Upper lobe of left lung (tissue), 4 donors: ENCODE measurements around the gene RGS7BP.

Experiments
- CTCF ChIP-seq, 6 experiments: fragments of 450-650 bp in 4 of 6; fragments of 200-600 bp in 2 of 6; sonication (generic) in 2 of 6; IDR thresholded peaks; one replicate each; pipeline ENCODE4 v1.5.1; 2016 to 2019; ENCODE audit warnings: antibody characterized with exemption in 6 of 6
- EP300 ChIP-seq, 4 donors: sonication (generic); formaldehyde crosslinking; IDR thresholded peaks; one replicate each; pipeline ENCODE4 v1.5.1; 2017; ENCODE audit warnings: antibody characterized with exemption in 4 of 4, control low read depth in 2 of 4
- POLR2A ChIP-seq, 4 donors: fragments of 450-650 bp; IDR thresholded peaks; one replicate each; pipeline ENCODE4 v1.5.1; 2016 to 2017; ENCODE audit warnings: antibody characterized with exemption in 4 of 4, mild to moderate bottlenecking in 2 of 4
- POLR2AphosphoS5 ChIP-seq, 2 donors: sonication (generic); formaldehyde crosslinking; IDR thresholded peaks; one replicate each; pipeline ENCODE4 v1.5.1; 2017; ENCODE audit warnings: antibody characterized with exemption in 2 of 2

DNA sequence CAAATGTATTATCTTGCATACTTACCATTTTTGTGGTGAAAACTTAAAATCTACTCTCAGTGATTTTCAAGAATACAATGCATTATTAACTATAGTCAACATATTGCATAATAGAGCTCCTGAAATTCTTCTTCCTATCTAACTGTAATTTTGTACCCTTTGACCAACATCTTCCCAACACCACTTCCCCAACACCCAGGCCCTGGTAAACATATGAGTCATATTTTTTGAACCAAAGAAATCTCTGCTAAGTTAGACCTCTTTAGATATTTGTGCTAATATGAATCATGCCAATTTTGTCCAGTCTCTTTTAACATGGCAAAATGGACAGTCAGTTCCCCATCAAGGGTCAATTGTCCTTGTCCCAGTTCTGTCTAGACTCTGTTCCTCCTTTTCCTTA lies 18.5 kb upstream of the RGS7BP start:
- TF ChIP-seq POLR2A (IDR thresholded peaks at IDR 0.05) (no peak), CTCF (IDR thresholded peaks at IDR 0.05) (no peak), POLR2AphosphoS5 (IDR thresholded peaks at IDR 0.05) (no peak), EP300 (IDR thresholded peaks at IDR 0.05) (no peak)
